Smooth muscle cell (in vitro differentiated cells): Measurements from ENCODE around the gene LINC00305. TPM values are rescaled to one million over a fixed set of nuclear protein-coding genes. Genes with fewer than 3 reads are reported as not detected.

Source experiments
- DNase-seq: peaks from one replicate; lab custom pipeline; 2025; ENCODE audit not compliant: unreplicated experiment; lab: John Stamatoyannopoulos, UW
- H2AFZ ChIP-seq: fragments of 200-600 bp; sonication (generic); 2 replicates; pipeline ENCODE4 v1.6.0; 2016; ENCODE audit warnings: antibody characterized with exemption, low read depth, mild to moderate bottlenecking
- H3F3A ChIP-seq: fragments of 200-600 bp; sonication (generic); 2 replicates; pipeline ENCODE4 v1.6.0; 2017; ENCODE audit warnings: antibody characterized with exemption, low read depth
- H3K27ac ChIP-seq: fragments of 200-600 bp; sonication (generic); 2 replicates; pipeline ENCODE4 v1.5.1; 2016; ENCODE audit warnings: low read depth, mild to moderate bottlenecking
- H3K27me3 ChIP-seq: fragments of 200-600 bp; sonication (generic); 2 replicates; pipeline ENCODE4 v1.6.1; 2016; ENCODE audit warnings: low read depth, mild to moderate bottlenecking
- H3K36me3 ChIP-seq: fragments of 200-600 bp; sonication (generic); 2 replicates; pipeline ENCODE4 v1.5.1; 2016; ENCODE audit warnings: low read depth
- H3K4me1 ChIP-seq: fragments of 200-600 bp; sonication (generic); 2 replicates; pipeline ENCODE4 v1.5.1; 2016; ENCODE audit warnings: low read depth
- H3K4me2 ChIP-seq: fragments of 200-600 bp; sonication (generic); 2 replicates; pipeline ENCODE4 v1.6.0; 2016; ENCODE audit warnings: mild to moderate bottlenecking
- H3K4me3 ChIP-seq: fragments of 200-600 bp; sonication (generic); 2 replicates; pipeline ENCODE4 v1.5.1; 2016; ENCODE audit warnings: mild to moderate bottlenecking
- H3K79me2 ChIP-seq: fragments of 200-600 bp; sonication (generic); 2 replicates; pipeline ENCODE4 v1.6.0; 2016; ENCODE audit warnings: low read depth, mild to moderate bottlenecking
- H3K9ac ChIP-seq: fragments of 200-600 bp; sonication (generic); 2 replicates; pipeline ENCODE4 v1.6.0; 2016; ENCODE audit warnings: low read depth
- H3K9me3 ChIP-seq: fragments of 200-600 bp; sonication (generic); replicated peaks from 2 replicates; pipeline ENCODE4 v1.5.1; 2016; ENCODE audit warnings: low read depth
- H4K20me1 ChIP-seq: fragments of 200-600 bp; sonication (generic); 2 replicates; pipeline ENCODE4 v1.6.0; 2016; ENCODE audit warnings: low read depth
- WGBS: methylation state at CpG from one replicate; pipeline ENCODE4 v1.1.7; 2016; ENCODE audit warnings: low lambda C conversion rate; 5-methylcytosine and 5-hydroxymethylcytosine counted together
- polyA plus RNA-seq: library from polyadenylated mRNA; unstranded; fragments of >200 nt; fragmentation: Nextera tagmentation; extraction: Ambion mirVana; gene quantifications from 2 replicates; pipeline ENCODE4 v1.2.1, GENCODE V29; 2016
- total RNA-seq: library from RNA; depleted of rRNA; stranded (reverse); fragments of >200 nt; gene quantifications from 2 replicates; pipeline ENCODE4 v1.2.3, GENCODE V29; 2014
- TF ChIP-seq, protein P1 (sequence below): fragments of 200-600 bp; sonication (generic); IDR thresholded peaks from 2 replicates; pipeline ENCODE4 v1.5.1; 2017; ENCODE audit warnings: borderline replicate concordance, mild to moderate bottlenecking, antibody characterized with exemption; ENCODE audit not compliant: insufficient read depth, poor library complexity, severe bottlenecking

The LINC00305 gene
- total and polyA plus RNA-seq, 2 experiments from 2014 or later, result 0.97 TPM; not detected in 1

DNA sequence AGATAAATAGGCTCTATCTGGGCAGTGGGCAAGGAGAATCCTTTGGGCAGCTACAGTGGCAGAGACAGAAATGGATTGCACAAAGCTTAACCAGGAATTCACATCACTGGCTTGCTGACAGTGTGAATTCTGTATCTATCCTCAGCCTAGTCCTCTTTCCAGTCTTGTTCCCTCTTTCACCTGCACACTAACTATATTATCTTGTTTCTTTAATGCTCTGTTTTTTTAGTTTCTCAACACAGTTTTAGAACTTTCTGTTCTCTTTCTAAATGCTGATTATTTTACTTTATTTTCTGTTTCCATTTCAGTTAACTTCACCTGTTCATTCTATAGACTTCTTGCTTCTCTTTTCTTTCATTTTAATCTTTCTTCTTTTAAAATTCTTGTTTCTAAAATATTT is 66.4 kb downstream of the LINC00305 start:
- TF ChIP-seq, protein P1, sequence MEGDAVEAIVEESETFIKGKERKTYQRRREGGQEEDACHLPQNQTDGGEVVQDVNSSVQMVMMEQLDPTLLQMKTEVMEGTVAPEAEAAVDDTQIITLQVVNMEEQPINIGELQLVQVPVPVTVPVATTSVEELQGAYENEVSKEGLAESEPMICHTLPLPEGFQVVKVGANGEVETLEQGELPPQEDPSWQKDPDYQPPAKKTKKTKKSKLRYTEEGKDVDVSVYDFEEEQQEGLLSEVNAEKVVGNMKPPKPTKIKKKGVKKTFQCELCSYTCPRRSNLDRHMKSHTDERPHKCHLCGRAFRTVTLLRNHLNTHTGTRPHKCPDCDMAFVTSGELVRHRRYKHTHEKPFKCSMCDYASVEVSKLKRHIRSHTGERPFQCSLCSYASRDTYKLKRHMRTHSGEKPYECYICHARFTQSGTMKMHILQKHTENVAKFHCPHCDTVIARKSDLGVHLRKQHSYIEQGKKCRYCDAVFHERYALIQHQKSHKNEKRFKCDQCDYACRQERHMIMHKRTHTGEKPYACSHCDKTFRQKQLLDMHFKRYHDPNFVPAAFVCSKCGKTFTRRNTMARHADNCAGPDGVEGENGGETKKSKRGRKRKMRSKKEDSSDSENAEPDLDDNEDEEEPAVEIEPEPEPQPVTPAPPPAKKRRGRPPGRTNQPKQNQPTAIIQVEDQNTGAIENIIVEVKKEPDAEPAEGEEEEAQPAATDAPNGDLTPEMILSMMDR, result no peak
- Histone ChIP-seq H3K27me3 (no peaks in the 10 kb centered on the region), H4K20me1 (no peaks in the 10 kb centered on the region), H3K9me3 (no peaks in the 10 kb centered on the region), H3K4me2 (no peak overlapping the region), H3K4me3 (no peak overlapping the region), H3K4me1 (no peaks in the 10 kb centered on the region), H3K36me3 (no peaks in the 10 kb centered on the region), H3K27ac (no peak overlapping the region), H3K79me2 (no peaks in the 10 kb centered on the region), H3F3A (no peaks in the 10 kb centered on the region), H2AFZ (no peak overlapping the region), H3K9ac (no peak overlapping the region)
- DNase-seq, result no peak

DNA sequence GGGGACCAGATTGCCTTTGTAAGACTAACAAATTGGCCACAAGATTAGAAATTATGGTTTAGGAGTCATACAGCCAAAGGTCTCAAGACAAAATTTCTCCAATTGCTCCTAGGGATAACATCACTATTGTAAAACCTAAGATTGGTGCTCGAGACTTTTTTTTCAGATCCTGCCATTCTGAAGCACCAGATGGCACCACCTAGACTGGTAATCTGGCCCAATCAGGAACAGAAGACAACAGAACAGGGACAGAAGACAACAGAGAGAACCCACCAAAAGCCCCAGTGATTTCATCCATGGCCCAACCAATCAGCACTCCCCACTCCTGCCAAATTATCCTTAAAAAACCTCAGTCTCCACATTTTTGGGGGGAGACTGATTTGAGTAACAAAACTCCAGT is 66.8 kb downstream of the LINC00305 start:
- no peaks in the 10 kb centered on the region for H3K36me3 ChIP-seq
- H3K4me2 ChIP-seq, result no peak overlapping the region
- H2AFZ ChIP-seq, result no peak overlapping the region
- no peak overlapping the region for H3K27ac ChIP-seq
- 92% methylated on average over 1 of the region's 1 CpG for WGBS
- H3K4me3 ChIP-seq, result no peak overlapping the region
- H3K27me3 ChIP-seq, result no peaks in the 10 kb centered on the region
- no peaks in the 10 kb centered on the region for H3F3A ChIP-seq
- no peaks in the 10 kb centered on the region for H3K9me3 ChIP-seq
- no peaks in the 10 kb centered on the region for H4K20me1 ChIP-seq
- TF ChIP-seq, protein P1, result no peak
- H3K79me2 ChIP-seq, result no peaks in the 10 kb centered on the region
- DNase-seq, result no peak
- no peaks in the 10 kb centered on the region for H3K4me1 ChIP-seq
- H3K9ac ChIP-seq, result no peak overlapping the region

DNA sequence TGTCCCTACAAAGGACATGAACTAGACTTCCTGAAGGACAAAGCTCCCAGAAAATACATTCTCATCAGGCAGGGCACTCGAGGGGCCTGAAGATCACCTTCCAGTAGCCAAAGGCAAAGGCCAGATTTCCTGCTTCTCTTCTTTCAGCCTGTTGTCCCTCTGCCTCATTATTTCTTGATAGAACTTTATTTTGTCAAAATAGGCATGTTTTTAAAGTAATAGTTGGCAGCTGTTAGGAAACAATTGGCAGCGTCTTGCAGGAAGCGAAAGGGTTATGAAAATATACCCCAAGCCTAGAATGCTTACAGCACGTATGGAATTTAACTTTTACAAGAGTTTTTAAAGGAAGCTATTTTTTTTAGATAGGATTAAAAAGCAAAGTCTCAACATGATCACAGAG is 74.9 kb downstream of the LINC00305 start:
- Histone ChIP-seq H3K36me3 (no peaks in the 10 kb centered on the region), H3K27me3 (no peaks in the 10 kb centered on the region), H2AFZ (no peak overlapping the region), H3K9me3 (no peaks in the 10 kb centered on the region), H3K9ac (no peak overlapping the region), H3K4me3 (no peak overlapping the region), H3K4me1 (no peaks in the 10 kb centered on the region), H3F3A (no peaks in the 10 kb centered on the region), H3K79me2 (no peaks in the 10 kb centered on the region), H3K4me2 (no peak overlapping the region), H4K20me1 (no peaks in the 10 kb centered on the region), H3K27ac (no peak overlapping the region)
- WGBS, result 73% methylated on average over 4 of the region's 4 CpGs
- TF ChIP-seq, protein P1, result no peak
- no peak for DNase-seq

DNA sequence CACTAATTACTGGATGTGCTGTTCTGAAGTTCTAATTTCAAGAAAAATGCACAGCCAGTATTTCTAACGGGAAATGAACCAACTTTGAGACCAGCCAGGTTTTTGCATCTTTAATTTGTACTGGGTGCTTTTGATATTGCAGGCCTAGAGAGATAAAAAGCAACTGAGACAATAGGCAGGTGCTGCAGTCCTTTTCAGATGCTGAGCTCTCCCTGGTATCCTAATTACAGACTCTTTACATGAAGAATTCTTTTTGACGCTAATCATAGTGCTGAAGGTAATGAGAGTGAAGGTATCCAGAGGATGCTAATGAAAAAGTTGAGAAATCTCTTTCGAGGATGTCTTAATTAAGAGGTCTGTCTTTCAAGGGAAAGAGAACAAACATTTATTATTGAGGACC is 93.9 kb downstream of the LINC00305 start:
- TF ChIP-seq, protein P1, result no peak

More for the DNA sequence above, 93.9 kb downstream of the LINC00305 start:
- Histone ChIP-seq H3K9me3 (no peaks in the 10 kb centered on the region), H3K36me3 (no peaks in the 10 kb centered on the region), H3K9ac (no peak overlapping the region), H3K4me1 (no peaks in the 10 kb centered on the region), H3K4me2 (no peak overlapping the region), H3K27ac (no peak overlapping the region), H3F3A (no peaks in the 10 kb centered on the region), H3K4me3 (no peak overlapping the region), H3K27me3 (no peaks in the 10 kb centered on the region), H4K20me1 (no peaks in the 10 kb centered on the region), H2AFZ (no peak overlapping the region), H3K79me2 (no peaks in the 10 kb centered on the region)
- DNase-seq, result no peak
- WGBS, result 36% methylated on average over 3 of the region's 3 CpGs
